GM21381 (cell line): ENCODE data around the gene FBRS.
"Not testable (repeated sequence)": the region's sequence is repeated elsewhere in the genome, so short reads cannot be mapped to it uniquely, and the experiment has no call there.

ENCODE experiments used
- ATAC-seq: cut with Tn5 transposase; IDR thresholded peaks from one replicate; pipeline ENCODE4 v1.9.1; 2021; ENCODE audit warnings: mild to moderate bottlenecking, moderate library complexity; ENCODE audit not compliant: unreplicated experiment

The FBRS gene

GRCh38 chr16:30657866-30658730, at the start of gene FBRS:
Gene FBRS (plus strand): TSS chr16:30658431. CDS start chr16:30659519, 1,088 bp downstream.
- ATAC-seq: peak; percentile 64

- ATAC-seq: peak; percentile 32
These were observed 49.0 kb upstream of the FBRS start for GRCh38 chr16:30609002-30609925.

- peak; percentile 80 for ATAC-seq
These were observed 48.0 kb upstream of the FBRS start, which contains the start of gene ZNF689 for GRCh38 chr16:30609926-30610839. Gene ZNF689 (minus strand): TSS chr16:30610389. CDS start chr16:30610041, 348 bp downstream.

- no peak for ATAC-seq
These were observed 42.7 kb upstream of the FBRS start for GRCh38 chr16:30615358-30616091.

GRCh38 chr16:30619202-30619601, 39.0 kb upstream of the FBRS start:
- ATAC-seq: no peak

- no peak for ATAC-seq
These were observed 38.6 kb upstream of the FBRS start for GRCh38 chr16:30619638-30620037.

- ATAC-seq: no peak
These were observed 38.1 kb upstream of the FBRS start for GRCh38 chr16:30620169-30620568.

- ATAC-seq: no peak
These were observed 36.5 kb upstream of the FBRS start for GRCh38 chr16:30621765-30622164.

GRCh38 chr16:30622455-30623032, 35.7 kb upstream of the FBRS start:
- no peak for ATAC-seq

- ATAC-seq: no peak
These were observed 34.5 kb upstream of the FBRS start for GRCh38 chr16:30623536-30624283.

- ATAC-seq: no peak
These were observed 32.0 kb upstream of the FBRS start for GRCh38 chr16:30626236-30626635.

- no peak for ATAC-seq
These were observed 29.3 kb upstream of the FBRS start for GRCh38 chr16:30628628-30629540.

GRCh38 chr16:30632454-30632853, 25.8 kb upstream of the FBRS start:
- not testable (repeated sequence) for ATAC-seq

- ATAC-seq: no peak
These were observed 24.7 kb upstream of the FBRS start for GRCh38 chr16:30633526-30633925.

- no peak for ATAC-seq
These were observed 21.6 kb upstream of the FBRS start for GRCh38 chr16:30636599-30636998.

- ATAC-seq: not testable (repeated sequence)
These were observed 21.1 kb upstream of the FBRS start for GRCh38 chr16:30637139-30637538.

- ATAC-seq: no peak
These were observed 20.3 kb upstream of the FBRS start for GRCh38 chr16:30637944-30638343.
